WTC11 (cell line): Measurements from ENCODE around the gene FAM227B. TPM values are rescaled to one million over a fixed set of nuclear protein-coding genes. Genes with fewer than 3 reads are reported as not detected.

Source experiments
- ATAC-seq: fragments of 200-7000 bp; cut with Tn5 transposase; 2 replicates; pipeline ENCODE4 v1.10.0; 2021; ENCODE audit warnings: mild to moderate bottlenecking, moderate library complexity
- CTCF ChIA-PET: fragments of 300-600 bp; sonication (Branson Sonifier 250); formaldehyde crosslinking; loops from one replicate; lab custom pipeline; 2021; ENCODE audit warnings: antibody characterized with exemption; lab: Charles Lee
- POLR2A ChIA-PET: fragments of 350-600 bp; sonication (Branson Sonifier 250); formaldehyde crosslinking; loops from one replicate; lab custom pipeline; 2021; ENCODE audit warnings: antibody characterized with exemption; lab: Charles Lee
- DNase-seq: peaks from one replicate; pipeline ENCODE4 v3.0.0; 2021; ENCODE audit warnings: low spot score
- H3K27ac Mint-ChIP-seq: 2 replicates; pipeline ENCODE4 v1.8.0; 2021; ENCODE audit warnings: mixed read lengths
- H3K27me3 Mint-ChIP-seq: 2 replicates; pipeline ENCODE4 v1.8.0; 2021; ENCODE audit warnings: low read depth, mild to moderate bottlenecking, moderate library complexity, mixed read lengths
- H3K36me3 Mint-ChIP-seq: 2 replicates; pipeline ENCODE4 v1.8.0; 2021; ENCODE audit warnings: mixed read lengths
- H3K4me1 Mint-ChIP-seq: 2 replicates; pipeline ENCODE4 v1.8.0; 2022; ENCODE audit warnings: mixed read lengths
- H3K4me3 Mint-ChIP-seq: 2 replicates; pipeline ENCODE4 v1.8.0; 2021; ENCODE audit warnings: mild to moderate bottlenecking, moderate library complexity, mixed read lengths
- H3K9me3 Mint-ChIP-seq: 2 replicates; pipeline ENCODE4 v1.8.0; 2021; ENCODE audit warnings: mixed read lengths
- CREB1 ChIP-seq: sonication (generic); formaldehyde crosslinking; IDR thresholded peaks from 2 replicates; pipeline ENCODE4 v1.8.0; 2023; ENCODE audit warnings: mild to moderate bottlenecking, missing genetic modification reagents
- CREM ChIP-seq: sonication (generic); formaldehyde crosslinking; IDR thresholded peaks from 2 replicates; pipeline ENCODE4 v1.8.1; 2022; ENCODE audit warnings: mild to moderate bottlenecking, missing genetic modification reagents, moderate library complexity
- EMX1 ChIP-seq: fragments of 250-450 bp; sonication (Bioruptor Pico); IDR thresholded peaks from 2 replicates; pipeline ENCODE4 v1.8.0; 2021; ENCODE audit warnings: mild to moderate bottlenecking
- MYBL2 ChIP-seq: sonication (generic); formaldehyde crosslinking; IDR thresholded peaks from 2 replicates; pipeline ENCODE4 v1.8.1; 2023; ENCODE audit warnings: mild to moderate bottlenecking, moderate library complexity, missing genetic modification reagents
- NR2C2 ChIP-seq: sonication (generic); formaldehyde crosslinking; IDR thresholded peaks from 2 replicates; pipeline ENCODE4 v1.8.0; 2022; ENCODE audit warnings: mild to moderate bottlenecking, missing genetic modification reagents
- TCF7 ChIP-seq: sonication (generic); formaldehyde crosslinking; IDR thresholded peaks from 2 replicates; pipeline ENCODE4 v1.8.0; 2022; ENCODE audit warnings: mild to moderate bottlenecking, low read depth, missing genetic modification reagents, moderate library complexity
- TEAD4 ChIP-seq: sonication (generic); formaldehyde crosslinking; IDR thresholded peaks from 2 replicates; pipeline ENCODE4 v1.8.0; 2022; ENCODE audit warnings: mild to moderate bottlenecking, missing genetic modification reagents
- ZNF671 ChIP-seq: fragments of 250-450 bp; sonication (Bioruptor Pico); IDR thresholded peaks from 2 replicates; pipeline ENCODE4 v1.8.0; 2021; ENCODE audit warnings: mild to moderate bottlenecking
- total RNA-seq: library from RNA; stranded (reverse); gene quantifications from 3 replicates; pipeline ENCODE4 v1.2.3, GENCODE V29; 2021
- TF ChIP-seq, protein P1 (sequence below): sonication (generic); formaldehyde crosslinking; IDR thresholded peaks from 2 replicates; pipeline ENCODE4 v1.8.0; 2023; ENCODE audit warnings: mild to moderate bottlenecking, missing genetic modification reagents
- TF ChIP-seq, protein P2 (sequence below): sonication (generic); formaldehyde crosslinking; IDR thresholded peaks from 2 replicates; pipeline ENCODE4 v1.8.0; 2023; ENCODE audit warnings: missing genetic modification reagents, mild to moderate bottlenecking, borderline replicate concordance
- TF ChIP-seq, protein P3 (sequence below): sonication (generic); formaldehyde crosslinking; IDR thresholded peaks from 2 replicates; pipeline ENCODE4 v1.8.0; 2022; ENCODE audit warnings: mild to moderate bottlenecking, missing genetic modification reagents
- TF ChIP-seq, protein P4 (sequence below): fragments of 250-450 bp; sonication (Bioruptor Pico); IDR thresholded peaks from 2 replicates; pipeline ENCODE4 v1.9.0; 2021; ENCODE audit warnings: moderate library complexity, mild to moderate bottlenecking, inconsistent platforms, borderline replicate concordance
- TF ChIP-seq, protein P5 (sequence below): sonication (generic); formaldehyde crosslinking; IDR thresholded peaks from 2 replicates; pipeline ENCODE4 v1.8.1; 2022; ENCODE audit warnings: low read depth, missing genetic modification reagents, borderline replicate concordance

Gene FAM227B
- total RNA-seq, 1 experiment from 2014 or later: 6.8 TPM

DNA sequence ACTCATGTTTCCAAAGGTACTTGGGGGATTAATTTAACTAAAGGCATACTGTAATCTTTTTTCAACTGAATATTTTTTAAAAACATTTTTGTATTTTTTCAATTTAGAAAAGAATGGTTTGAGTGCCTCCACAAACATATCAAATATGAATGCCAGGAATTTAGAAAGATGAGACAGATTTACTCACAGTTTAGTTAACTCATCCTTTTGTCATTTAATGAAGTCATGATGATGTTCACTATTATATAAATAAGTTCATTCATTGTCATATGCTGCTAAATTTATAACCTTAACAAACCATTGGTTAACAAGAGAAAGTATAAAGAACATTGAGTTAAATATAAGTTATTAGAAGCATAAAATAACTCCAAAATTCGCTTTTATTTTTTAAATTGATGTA, 147.6 kb downstream of the FAM227B start:
- ChIA-PET CTCF (no interaction called here), POLR2A (no interaction called here)
- ATAC-seq (no peak), DNase-seq (no peak)
- Mint-ChIP-seq H3K4me1 (no peaks in the 10 kb centered on the region), H3K36me3 (no peaks in the 10 kb centered on the region), H3K9me3 (peaks cover 4% of the 10 kb centered on the region; the same call in 1 of the 2 replicates), H3K27me3 (no peaks in the 10 kb centered on the region), H3K4me3 (no peak overlapping the region)
- TF ChIP-seq, protein P1, sequence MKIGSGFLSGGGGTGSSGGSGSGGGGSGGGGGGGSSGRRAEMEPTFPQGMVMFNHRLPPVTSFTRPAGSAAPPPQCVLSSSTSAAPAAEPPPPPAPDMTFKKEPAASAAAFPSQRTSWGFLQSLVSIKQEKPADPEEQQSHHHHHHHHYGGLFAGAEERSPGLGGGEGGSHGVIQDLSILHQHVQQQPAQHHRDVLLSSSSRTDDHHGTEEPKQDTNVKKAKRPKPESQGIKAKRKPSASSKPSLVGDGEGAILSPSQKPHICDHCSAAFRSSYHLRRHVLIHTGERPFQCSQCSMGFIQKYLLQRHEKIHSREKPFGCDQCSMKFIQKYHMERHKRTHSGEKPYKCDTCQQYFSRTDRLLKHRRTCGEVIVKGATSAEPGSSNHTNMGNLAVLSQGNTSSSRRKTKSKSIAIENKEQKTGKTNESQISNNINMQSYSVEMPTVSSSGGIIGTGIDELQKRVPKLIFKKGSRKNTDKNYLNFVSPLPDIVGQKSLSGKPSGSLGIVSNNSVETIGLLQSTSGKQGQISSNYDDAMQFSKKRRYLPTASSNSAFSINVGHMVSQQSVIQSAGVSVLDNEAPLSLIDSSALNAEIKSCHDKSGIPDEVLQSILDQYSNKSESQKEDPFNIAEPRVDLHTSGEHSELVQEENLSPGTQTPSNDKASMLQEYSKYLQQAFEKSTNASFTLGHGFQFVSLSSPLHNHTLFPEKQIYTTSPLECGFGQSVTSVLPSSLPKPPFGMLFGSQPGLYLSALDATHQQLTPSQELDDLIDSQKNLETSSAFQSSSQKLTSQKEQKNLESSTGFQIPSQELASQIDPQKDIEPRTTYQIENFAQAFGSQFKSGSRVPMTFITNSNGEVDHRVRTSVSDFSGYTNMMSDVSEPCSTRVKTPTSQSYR (CRISPR knock-in tag): no peak
- TF ChIP-seq, protein P2, sequence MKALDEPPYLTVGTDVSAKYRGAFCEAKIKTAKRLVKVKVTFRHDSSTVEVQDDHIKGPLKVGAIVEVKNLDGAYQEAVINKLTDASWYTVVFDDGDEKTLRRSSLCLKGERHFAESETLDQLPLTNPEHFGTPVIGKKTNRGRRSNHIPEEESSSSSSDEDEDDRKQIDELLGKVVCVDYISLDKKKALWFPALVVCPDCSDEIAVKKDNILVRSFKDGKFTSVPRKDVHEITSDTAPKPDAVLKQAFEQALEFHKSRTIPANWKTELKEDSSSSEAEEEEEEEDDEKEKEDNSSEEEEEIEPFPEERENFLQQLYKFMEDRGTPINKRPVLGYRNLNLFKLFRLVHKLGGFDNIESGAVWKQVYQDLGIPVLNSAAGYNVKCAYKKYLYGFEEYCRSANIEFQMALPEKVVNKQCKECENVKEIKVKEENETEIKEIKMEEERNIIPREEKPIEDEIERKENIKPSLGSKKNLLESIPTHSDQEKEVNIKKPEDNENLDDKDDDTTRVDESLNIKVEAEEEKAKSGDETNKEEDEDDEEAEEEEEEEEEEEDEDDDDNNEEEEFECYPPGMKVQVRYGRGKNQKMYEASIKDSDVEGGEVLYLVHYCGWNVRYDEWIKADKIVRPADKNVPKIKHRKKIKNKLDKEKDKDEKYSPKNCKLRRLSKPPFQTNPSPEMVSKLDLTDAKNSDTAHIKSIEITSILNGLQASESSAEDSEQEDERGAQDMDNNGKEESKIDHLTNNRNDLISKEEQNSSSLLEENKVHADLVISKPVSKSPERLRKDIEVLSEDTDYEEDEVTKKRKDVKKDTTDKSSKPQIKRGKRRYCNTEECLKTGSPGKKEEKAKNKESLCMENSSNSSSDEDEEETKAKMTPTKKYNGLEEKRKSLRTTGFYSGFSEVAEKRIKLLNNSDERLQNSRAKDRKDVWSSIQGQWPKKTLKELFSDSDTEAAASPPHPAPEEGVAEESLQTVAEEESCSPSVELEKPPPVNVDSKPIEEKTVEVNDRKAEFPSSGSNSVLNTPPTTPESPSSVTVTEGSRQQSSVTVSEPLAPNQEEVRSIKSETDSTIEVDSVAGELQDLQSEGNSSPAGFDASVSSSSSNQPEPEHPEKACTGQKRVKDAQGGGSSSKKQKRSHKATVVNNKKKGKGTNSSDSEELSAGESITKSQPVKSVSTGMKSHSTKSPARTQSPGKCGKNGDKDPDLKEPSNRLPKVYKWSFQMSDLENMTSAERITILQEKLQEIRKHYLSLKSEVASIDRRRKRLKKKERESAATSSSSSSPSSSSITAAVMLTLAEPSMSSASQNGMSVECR: no peak
- TF ChIP-seq, protein P3, sequence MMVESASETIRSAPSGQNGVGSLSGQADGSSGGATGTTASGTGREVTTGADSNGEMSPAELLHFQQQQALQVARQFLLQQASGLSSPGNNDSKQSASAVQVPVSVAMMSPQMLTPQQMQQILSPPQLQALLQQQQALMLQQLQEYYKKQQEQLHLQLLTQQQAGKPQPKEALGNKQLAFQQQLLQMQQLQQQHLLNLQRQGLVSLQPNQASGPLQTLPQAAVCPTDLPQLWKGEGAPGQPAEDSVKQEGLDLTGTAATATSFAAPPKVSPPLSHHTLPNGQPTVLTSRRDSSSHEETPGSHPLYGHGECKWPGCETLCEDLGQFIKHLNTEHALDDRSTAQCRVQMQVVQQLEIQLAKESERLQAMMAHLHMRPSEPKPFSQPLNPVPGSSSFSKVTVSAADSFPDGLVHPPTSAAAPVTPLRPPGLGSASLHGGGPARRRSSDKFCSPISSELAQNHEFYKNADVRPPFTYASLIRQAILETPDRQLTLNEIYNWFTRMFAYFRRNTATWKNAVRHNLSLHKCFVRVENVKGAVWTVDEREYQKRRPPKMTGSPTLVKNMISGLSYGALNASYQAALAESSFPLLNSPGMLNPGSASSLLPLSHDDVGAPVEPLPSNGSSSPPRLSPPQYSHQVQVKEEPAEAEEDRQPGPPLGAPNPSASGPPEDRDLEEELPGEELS (CRISPR knock-in tag): no peak
- TF ChIP-seq, all 79 proteins: peak for 0
- H3K27ac Mint-ChIP-seq: no peak overlapping the region

DNA sequence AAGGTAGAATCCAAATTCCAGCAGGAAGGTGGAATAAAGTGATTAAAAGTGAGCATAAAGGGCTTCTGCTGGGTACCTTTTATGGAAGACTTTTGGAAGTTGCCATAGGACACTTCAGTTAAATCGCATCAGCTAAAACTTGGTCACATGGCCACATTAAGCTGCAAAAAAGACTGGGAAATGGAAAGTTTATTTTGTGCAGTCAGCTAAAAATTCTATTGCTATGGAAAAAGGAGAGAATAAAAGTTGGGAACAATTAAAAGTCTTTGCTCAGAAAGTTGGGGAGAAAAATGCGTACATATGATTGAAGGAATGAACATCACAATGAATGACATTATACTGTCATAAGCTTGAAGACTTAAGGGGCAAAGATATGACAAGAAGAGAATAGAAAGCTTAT, 148.3 kb downstream of the FAM227B start:
- no peaks in the 10 kb centered on the region for H3K4me1 Mint-ChIP-seq
- POLR2A ChIA-PET: no interaction called here
- DNase-seq (no peak), ATAC-seq (no peak)
- H3K36me3 Mint-ChIP-seq: no peaks in the 10 kb centered on the region
- no peak overlapping the region for H3K4me3 Mint-ChIP-seq
- CTCF ChIA-PET: interaction anchor here (0.8 to 2.1 kb wide), 12 partner anchors 8 to 673 kb away, joined by 3 to 11 read pairs (median 4); no protein-coding TSS in a partner anchor
- no peak for TF ChIP-seq CREM
- no peak for TF ChIP-seq MYBL2 (CRISPR knock-in tag)
- TF ChIP-seq, protein P4, sequence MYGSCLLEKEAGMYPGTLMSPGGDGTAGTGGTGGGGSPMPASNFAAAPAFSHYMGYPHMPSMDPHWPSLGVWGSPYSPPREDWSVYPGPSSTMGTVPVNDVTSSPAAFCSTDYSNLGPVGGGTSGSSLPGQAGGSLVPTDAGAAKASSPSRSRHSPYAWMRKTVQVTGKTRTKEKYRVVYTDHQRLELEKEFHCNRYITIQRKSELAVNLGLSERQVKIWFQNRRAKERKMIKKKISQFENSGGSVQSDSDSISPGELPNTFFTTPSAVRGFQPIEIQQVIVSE (CRISPR knock-in tag): no peak
- no peak for TF ChIP-seq EMX1 (CRISPR knock-in tag)
- TF ChIP-seq, all 79 proteins: peak for 0
- H3K9me3 Mint-ChIP-seq: peaks cover 4% of the 10 kb centered on the region; the same call in 1 of the 2 replicates
- no peak overlapping the region for H3K27ac Mint-ChIP-seq
- no peaks in the 10 kb centered on the region for H3K27me3 Mint-ChIP-seq

DNA sequence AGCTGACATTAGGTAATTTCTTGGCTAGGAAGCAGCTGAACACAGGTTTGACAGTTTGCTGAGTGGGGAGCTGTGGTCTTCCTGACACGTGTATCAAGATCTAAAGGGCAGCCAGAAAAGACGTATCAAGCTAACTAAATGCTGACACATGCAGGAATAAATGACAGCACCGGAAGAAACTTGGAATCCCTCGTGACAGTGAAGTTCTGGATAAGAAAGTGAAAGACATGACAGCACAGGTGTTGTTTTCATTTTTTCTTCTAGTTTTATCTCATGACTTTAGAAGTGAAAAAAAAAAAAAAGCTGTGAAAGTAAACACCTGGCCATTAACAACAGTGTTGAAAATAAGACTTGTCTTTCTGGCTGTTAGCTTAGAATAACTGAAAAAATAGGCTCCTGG, 148.9 kb downstream of the FAM227B start:
- H3K36me3 Mint-ChIP-seq: no peaks in the 10 kb centered on the region
- H3K4me1 Mint-ChIP-seq: no peaks in the 10 kb centered on the region
- H3K9me3 Mint-ChIP-seq: peaks cover 4% of the 10 kb centered on the region; the same call in 1 of the 2 replicates
- no peaks in the 10 kb centered on the region for H3K27me3 Mint-ChIP-seq
- H3K4me3 Mint-ChIP-seq: no peak overlapping the region
- DNase-seq (no peak), ATAC-seq (no peak)
- ChIA-PET POLR2A (no interaction called here), CTCF (interaction anchor here (0.8 to 2.1 kb wide), 29 partner anchors 9 to 674 kb away, joined by 3 to 11 read pairs (median 4); partner anchors contain the start of gene FGF7)
- H3K27ac Mint-ChIP-seq: no peak overlapping the region
- TF ChIP-seq, protein P2: no peak
- TF ChIP-seq, protein P5, sequence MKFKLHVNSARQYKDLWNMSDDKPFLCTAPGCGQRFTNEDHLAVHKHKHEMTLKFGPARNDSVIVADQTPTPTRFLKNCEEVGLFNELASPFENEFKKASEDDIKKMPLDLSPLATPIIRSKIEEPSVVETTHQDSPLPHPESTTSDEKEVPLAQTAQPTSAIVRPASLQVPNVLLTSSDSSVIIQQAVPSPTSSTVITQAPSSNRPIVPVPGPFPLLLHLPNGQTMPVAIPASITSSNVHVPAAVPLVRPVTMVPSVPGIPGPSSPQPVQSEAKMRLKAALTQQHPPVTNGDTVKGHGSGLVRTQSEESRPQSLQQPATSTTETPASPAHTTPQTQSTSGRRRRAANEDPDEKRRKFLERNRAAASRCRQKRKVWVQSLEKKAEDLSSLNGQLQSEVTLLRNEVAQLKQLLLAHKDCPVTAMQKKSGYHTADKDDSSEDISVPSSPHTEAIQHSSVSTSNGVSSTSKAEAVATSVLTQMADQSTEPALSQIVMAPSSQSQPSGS (CRISPR knock-in tag): no peak
- TF ChIP-seq TCF7 (CRISPR knock-in tag) (no peak), ZNF671 (CRISPR knock-in tag) (no peak), TEAD4 (no peak), CREB1 (CRISPR knock-in tag) (no peak), NR2C2 (CRISPR knock-in tag) (no peak)
